ENCODE measurements around the gene NTN1.

GRCh38 chr17:8981443-8981842, 39.9 kb upstream of the NTN1 start:
- TF ChIP-seq POLR2A (IDR thresholded peaks at IDR 0.05) = no peak
- no peak for TF ChIP-seq CTCF (IDR thresholded peaks at IDR 0.05)

Measured in ovary (tissue), 3 donors.